Vagina (tissue), 2 donors: ENCODE measurements around the gene FAM169A.

Experiments used
- CTCF ChIP-seq, 3 experiments: fragments of 450-650 bp in 2 of 3; fragments of 200-600 bp in 1 of 3; sonication (generic) in 1 of 3; IDR thresholded peaks; one replicate each; pipeline ENCODE4 v1.5.1; 2017 to 2019; ENCODE audit warnings: antibody characterized with exemption in 3 of 3, mild to moderate bottlenecking in 2 of 3, moderate library complexity in 2 of 3
- POLR2A ChIP-seq, 2 donors: fragments of 450-650 bp; IDR thresholded peaks; one replicate each; pipeline ENCODE4 v1.6.1; 2017; ENCODE audit warnings: antibody characterized with exemption in 2 of 2, mild to moderate bottlenecking in 2 of 2, moderate library complexity in 2 of 2

- TF ChIP-seq POLR2A (IDR thresholded peaks at IDR 0.05) (no peak), CTCF (IDR thresholded peaks at IDR 0.05) (no peak)
These were observed 27.9 kb downstream of the FAM169A start for GRCh38 chr5:74838262-74838661.
